ENCODE measurements around the gene AP5M1. TPM values are rescaled to one million over a fixed set of nuclear protein-coding genes. Genes with fewer than 3 reads are reported as not detected.
"Not testable (repeated sequence)": the region's sequence is repeated elsewhere in the genome, so short reads cannot be mapped to it uniquely, and the experiment has no call there.

Gene AP5M1
- polyA plus RNA-seq, 1 experiment, result 38.5 TPM

DNA sequence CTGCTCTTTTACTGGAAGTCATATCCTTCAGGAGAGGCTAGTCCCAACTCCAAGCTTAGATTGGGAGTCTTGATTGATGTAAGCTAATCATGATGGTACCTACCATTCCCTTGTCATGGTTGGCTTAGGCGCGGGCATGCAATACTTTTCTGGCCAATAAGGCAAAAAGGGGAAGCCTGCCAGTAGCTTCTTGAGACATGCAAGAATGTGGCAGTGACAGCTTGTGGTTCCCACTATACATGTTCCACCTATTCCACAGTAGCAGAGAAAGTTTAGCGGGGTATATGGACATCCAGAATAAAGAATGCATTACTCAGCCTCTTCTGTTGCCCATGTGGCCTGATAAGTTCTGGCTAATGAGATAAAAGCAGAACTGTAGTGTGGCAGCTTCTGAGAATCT is 55.0 kb downstream of the AP5M1 start:
- CTCF ChIA-PET, result interaction anchor here (5.7 kb wide), 1 partner anchor 833 kb away, joined by 34 read pairs; no protein-coding TSS in a partner anchor
- H3K4me3 ChIP-seq (ENCODE audit: low read depth, low read length), result no peak overlapping the region
- TF ChIP-seq, protein P1, sequence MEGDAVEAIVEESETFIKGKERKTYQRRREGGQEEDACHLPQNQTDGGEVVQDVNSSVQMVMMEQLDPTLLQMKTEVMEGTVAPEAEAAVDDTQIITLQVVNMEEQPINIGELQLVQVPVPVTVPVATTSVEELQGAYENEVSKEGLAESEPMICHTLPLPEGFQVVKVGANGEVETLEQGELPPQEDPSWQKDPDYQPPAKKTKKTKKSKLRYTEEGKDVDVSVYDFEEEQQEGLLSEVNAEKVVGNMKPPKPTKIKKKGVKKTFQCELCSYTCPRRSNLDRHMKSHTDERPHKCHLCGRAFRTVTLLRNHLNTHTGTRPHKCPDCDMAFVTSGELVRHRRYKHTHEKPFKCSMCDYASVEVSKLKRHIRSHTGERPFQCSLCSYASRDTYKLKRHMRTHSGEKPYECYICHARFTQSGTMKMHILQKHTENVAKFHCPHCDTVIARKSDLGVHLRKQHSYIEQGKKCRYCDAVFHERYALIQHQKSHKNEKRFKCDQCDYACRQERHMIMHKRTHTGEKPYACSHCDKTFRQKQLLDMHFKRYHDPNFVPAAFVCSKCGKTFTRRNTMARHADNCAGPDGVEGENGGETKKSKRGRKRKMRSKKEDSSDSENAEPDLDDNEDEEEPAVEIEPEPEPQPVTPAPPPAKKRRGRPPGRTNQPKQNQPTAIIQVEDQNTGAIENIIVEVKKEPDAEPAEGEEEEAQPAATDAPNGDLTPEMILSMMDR (IDR thresholded peaks at IDR 0.05; ENCODE audit: low read depth, low read length), result no peak
- no peak for DNase-seq (ENCODE audit: low read depth, low spot score)
- POLR2A ChIA-PET, result interaction anchor here (0.6 kb wide), 1 partner anchor 21 kb away, joined by 3 read pairs; no protein-coding TSS in a partner anchor
- H3K27me3 ChIP-seq (ENCODE audit: control insufficient read depth, insufficient read depth, low read length), result peaks cover 12% of the 10 kb centered on the region
- no peak overlapping the region for H3K27ac ChIP-seq (ENCODE audit: low read depth, low read length)
- no peaks in the 10 kb centered on the region for H3K9me3 ChIP-seq (ENCODE audit: control insufficient read depth, insufficient read depth, low read length)

DNA sequence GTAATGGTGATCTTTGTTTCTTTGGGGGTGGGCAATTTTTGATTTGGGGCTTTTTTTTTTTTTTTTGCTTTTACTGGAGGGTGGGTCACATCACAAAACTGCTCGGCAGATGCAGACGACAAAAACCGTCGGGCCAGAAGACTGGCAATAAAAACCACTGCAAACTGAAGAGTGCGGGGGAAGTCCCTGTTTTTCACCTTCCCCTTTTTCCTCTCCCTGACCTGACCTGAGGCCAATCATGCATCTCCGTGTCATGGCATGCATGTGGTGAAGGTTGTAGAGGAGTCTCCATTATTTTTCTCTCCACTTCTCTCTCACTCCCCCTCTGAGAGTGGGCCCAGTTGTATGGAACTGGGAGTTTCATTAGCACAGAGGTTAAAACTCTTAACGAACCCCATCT is 57.5 kb downstream of the AP5M1 start:
- no peaks in the 10 kb centered on the region for H3K27me3 ChIP-seq (ENCODE audit: control insufficient read depth, insufficient read depth, low read length)
- POLR2A ChIA-PET, result no interaction called here
- DNase-seq (ENCODE audit: low read depth, low spot score), result no peak
- CTCF ChIA-PET, result no interaction called here
- no peak overlapping the region for H3K27ac ChIP-seq (ENCODE audit: low read depth, low read length)
- no peaks in the 10 kb centered on the region for H3K9me3 ChIP-seq (ENCODE audit: control insufficient read depth, insufficient read depth, low read length)
- H3K4me3 ChIP-seq (ENCODE audit: low read depth, low read length), result no peak overlapping the region
- TF ChIP-seq, protein P1 (IDR thresholded peaks at IDR 0.05; ENCODE audit: low read depth, low read length), result no peak

DNA sequence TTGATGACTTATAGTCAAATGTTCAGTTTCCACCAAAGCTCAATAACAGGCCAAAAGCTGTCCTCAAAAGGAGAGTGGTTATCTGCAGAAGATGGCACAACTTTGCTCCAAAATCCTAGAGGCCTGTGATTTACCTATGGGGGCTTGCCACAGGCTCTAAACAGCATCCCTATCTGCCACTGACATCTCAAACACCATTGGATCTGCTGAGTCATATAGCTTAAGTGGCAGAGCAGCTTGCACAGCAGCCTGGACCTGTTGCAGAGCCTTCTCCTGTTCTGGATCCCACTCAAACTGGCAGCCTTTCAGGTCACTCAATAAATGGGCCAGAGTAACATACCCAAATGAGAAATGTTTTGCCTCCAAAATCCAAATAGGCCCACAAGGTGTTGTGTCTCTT is 61.1 kb downstream of the AP5M1 start:
- DNase-seq (ENCODE audit: low read depth, low spot score), result no peak
- Histone ChIP-seq H3K4me3 (ENCODE audit: low read depth, low read length) (no peak overlapping the region), H3K9me3 (ENCODE audit: control insufficient read depth, insufficient read depth, low read length) (no peaks in the 10 kb centered on the region), H3K27ac (ENCODE audit: low read depth, low read length) (no peak overlapping the region), H3K27me3 (ENCODE audit: control insufficient read depth, insufficient read depth, low read length) (no peaks in the 10 kb centered on the region)
- POLR2A ChIA-PET, result no interaction called here
- CTCF ChIA-PET, result no interaction called here
- TF ChIP-seq, protein P1 (IDR thresholded peaks at IDR 0.05; ENCODE audit: low read depth, low read length), result no peak

DNA sequence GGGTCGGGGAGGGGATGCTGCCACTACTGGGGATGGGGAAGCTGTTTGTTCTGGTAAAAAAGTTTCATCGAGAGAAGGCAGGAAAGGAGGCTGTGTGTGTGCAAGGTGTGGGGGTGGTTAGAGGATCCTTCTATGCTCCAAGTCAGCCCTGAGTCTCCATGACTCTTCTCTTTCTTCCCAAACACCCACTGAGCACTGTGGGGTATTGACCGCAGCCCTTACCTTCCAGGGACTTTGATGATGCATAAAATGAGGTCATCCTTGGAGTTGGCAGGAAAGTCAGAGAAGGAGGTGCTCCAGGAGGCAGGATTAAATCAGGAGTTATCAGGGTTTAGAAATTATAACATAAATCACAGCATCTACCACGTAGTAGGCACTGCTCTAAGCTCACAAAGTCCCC is 63.7 kb downstream of the AP5M1 start:
- H3K9me3 ChIP-seq (ENCODE audit: control insufficient read depth, insufficient read depth, low read length); H3K27me3 ChIP-seq (ENCODE audit: control insufficient read depth, insufficient read depth, low read length); POLR2A ChIA-PET; H3K27ac ChIP-seq (ENCODE audit: low read depth, low read length); CTCF ChIA-PET; H3K4me3 ChIP-seq (ENCODE audit: low read depth, low read length); DNase-seq (ENCODE audit: low read depth, low spot score): not testable (repeated sequence)

DNA sequence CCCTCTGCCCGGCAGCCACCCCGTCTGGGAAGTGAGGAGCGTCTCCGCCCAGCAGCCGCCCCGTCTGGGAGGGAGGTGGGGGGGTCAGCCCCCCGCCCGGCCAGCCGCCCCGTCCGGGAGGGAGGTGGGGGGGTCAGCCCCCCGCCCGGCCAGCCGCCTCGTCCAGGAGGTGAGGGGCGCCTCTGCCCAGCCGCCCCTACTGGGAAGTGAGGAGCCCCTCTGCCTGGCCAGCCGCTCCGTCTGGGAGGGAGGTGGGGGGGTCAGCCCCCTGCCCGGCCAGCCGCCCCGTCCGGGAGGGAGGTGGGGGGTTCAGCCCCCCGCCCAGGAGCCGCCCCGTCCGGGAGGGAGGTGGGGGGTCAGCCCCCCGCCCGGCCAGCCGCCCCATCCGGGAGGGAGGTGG is 65.0 kb downstream of the AP5M1 start:
- CTCF ChIA-PET, result interaction anchor here (0.7 kb wide), 1 partner anchor 11 kb away, joined by 3 read pairs; no protein-coding TSS in a partner anchor
- POLR2A ChIA-PET; H3K27ac ChIP-seq (ENCODE audit: low read depth, low read length); H3K27me3 ChIP-seq (ENCODE audit: control insufficient read depth, insufficient read depth, low read length); DNase-seq (ENCODE audit: low read depth, low spot score); H3K9me3 ChIP-seq (ENCODE audit: control insufficient read depth, insufficient read depth, low read length); H3K4me3 ChIP-seq (ENCODE audit: low read depth, low read length): not testable (repeated sequence)

DNA sequence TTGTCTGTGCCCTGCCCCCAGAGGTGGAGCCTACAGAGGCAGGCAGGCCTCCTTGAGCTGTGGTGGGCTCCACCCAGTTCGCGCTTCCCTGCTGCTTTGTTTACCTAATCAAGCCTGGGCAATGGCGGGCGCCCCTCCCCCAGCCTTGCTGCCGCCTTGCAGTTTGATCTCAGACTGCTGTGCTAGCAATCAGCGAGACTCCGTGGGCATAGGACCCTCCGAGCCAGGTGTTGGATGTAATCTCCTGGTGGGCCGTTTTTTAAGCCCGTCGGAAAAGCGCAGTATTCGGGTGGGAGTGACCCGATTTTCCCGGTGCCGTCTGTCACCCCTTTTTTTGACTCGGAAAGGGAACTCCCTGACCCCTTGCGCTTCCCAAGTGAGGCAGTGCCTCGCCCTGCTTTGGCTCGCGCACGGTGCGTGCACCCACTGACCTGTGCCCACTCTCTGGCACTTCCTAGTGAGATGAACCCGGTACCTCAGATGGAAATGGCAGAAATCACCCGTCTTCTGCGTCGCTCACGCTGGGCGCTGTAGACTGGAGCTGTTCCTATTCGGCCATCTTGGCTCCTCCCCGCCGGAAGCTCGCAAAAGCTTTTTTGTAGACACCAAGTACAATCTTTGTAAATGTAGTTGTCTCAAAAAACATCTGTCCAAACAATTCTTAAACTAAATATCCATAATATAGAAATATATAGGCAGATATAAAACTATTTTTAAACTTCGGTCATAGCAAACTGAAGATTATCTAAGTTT is 75.0 kb downstream of the AP5M1 start:
- H3K9me3 ChIP-seq (ENCODE audit: control insufficient read depth, insufficient read depth, low read length); H3K27me3 ChIP-seq (ENCODE audit: control insufficient read depth, insufficient read depth, low read length); H3K27ac ChIP-seq (ENCODE audit: low read depth, low read length); DNase-seq (ENCODE audit: low read depth, low spot score); H3K4me3 ChIP-seq (ENCODE audit: low read depth, low read length); POLR2A ChIA-PET: not testable (repeated sequence)
- CTCF ChIA-PET, result interaction anchor here (1.4 kb wide), 1 partner anchor 27 kb away, joined by 3 read pairs; no protein-coding TSS in a partner anchor
